Ovary (tissue), 9 donors: Measurements from ENCODE around the gene IGFBP7. TPM values are rescaled to one million over a fixed set of nuclear protein-coding genes. Genes with fewer than 3 reads are reported as not detected.

Source experiments
- DNase-seq, 5 donors: peaks; one replicate each; pipeline ENCODE4 v3.0.0-alpha.2; 2019 to 2020
- H3K27ac ChIP-seq, 2 donors: fragments of 200-600 bp; one replicate each; pipeline versions ENCODE4 v1.5.1 to v1.8.0; 2019 to 2022
- H3K27me3 ChIP-seq: fragments of 200-600 bp; one replicate; pipeline ENCODE4 v1.8.0; 2022
- H3K36me3 ChIP-seq: fragments of 200-600 bp; sonication (generic); one replicate; pipeline ENCODE4 v1.5.1; 2019
- H3K4me1 ChIP-seq: one replicate; pipeline ENCODE4 v1.8.1; 2013; ENCODE audit warnings: mild to moderate bottlenecking, moderate library complexity; ENCODE audit not compliant: insufficient read depth
- H3K4me3 ChIP-seq: fragments of 200-600 bp; sonication (generic); one replicate; pipeline ENCODE4 v1.5.1; 2017
- H3K9me3 ChIP-seq, 2 donors: fragments of 200-600 bp in 1 of 2; sonication (generic) in 1 of 2; one replicate each; pipeline versions ENCODE4 v1.5.1 to v1.8.1; 2013 to 2019; ENCODE audit warnings: mild to moderate bottlenecking in 1 of 2, moderate library complexity in 1 of 2
- EP300 ChIP-seq: sonication (generic); formaldehyde crosslinking; IDR thresholded peaks from one replicate; pipeline ENCODE4 v1.6.1; 2017; ENCODE audit warnings: antibody characterized with exemption
- POLR2A ChIP-seq: fragments of 450-650 bp; IDR thresholded peaks from one replicate; pipeline ENCODE4 v1.6.1; 2017; ENCODE audit warnings: antibody characterized with exemption, mild to moderate bottlenecking, moderate library complexity
- WGBS, 3 donors: extraction: QIAGEN DNeasy Blood & Tissue Kit in 1 of 3; methylation state at CpG; one replicate each; pipeline versions ENCODE4 v1.1.5 to v1.1.7; 2013 to 2017; 5-methylcytosine and 5-hydroxymethylcytosine counted together
- intact Hi-C, 4 donors: fragments of 100-400 bp; cut with DNase I; formaldehyde crosslinking; loops; one replicate each; pipeline versions ENCODE4 v1.11.0 to v1.15.1; 2022 to 2023
- polyA plus RNA-seq, 2 donors: library from polyadenylated mRNA; stranded (reverse); fragments of 200-250 nt in 1 of 2; fragments of 350-450 nt in 1 of 2; fragmentation: Illumina TruSeq in 1 of 2; extraction: RNeasy Lipid Tissue Mini Kit (QIAGEN cat#74804) in 1 of 2; gene quantifications; one replicate each; pipeline ENCODE4 v1.2.3, GENCODE V29; 2013 to 2014
- total RNA-seq, 7 donors: library from RNA; depleted of rRNA in 2 of 7; stranded (reverse); fragments of >200 nt in 2 of 7; fragmentation: NEBNext Ultra II Directional in 3 of 7; extraction: Animal tissue kit (Norgen Biotek cat#: 25700) in 3 of 7; gene quantifications; one replicate each; pipeline versions ENCODE4 v1.1.0 to v1.2.4, GENCODE V29; 2016 to 2023
- TF ChIP-seq, protein P1 (sequence below), 3 donors: fragments of 450-650 bp in 2 of 3; fragments of 200-600 bp in 1 of 3; IDR thresholded peaks; one replicate each; pipeline versions ENCODE4 v1.5.1 to v1.8.0; 2016 to 2022; ENCODE audit warnings: antibody characterized with exemption in 3 of 3, mild to moderate bottlenecking in 1 of 3
- donor health status: DM: no; HTN: no; CAD: no; lungs with moderate emphysema.
- donor health status: DM: no; HTN: no; CAD: no.
- donor health status: Bipolar disorder and iron deficiency.
- donor health status: DM: yes; HTN: yes; CAD: no.
- donor health status: DM: no; HTN: no; CAD: no.
- donor health status: DM: yes; HTN: yes; CAD: no.

The IGFBP7 gene
- total and polyA plus RNA-seq, 9 donors = 96.8 to 4,468 (median 359) TPM

DNA sequence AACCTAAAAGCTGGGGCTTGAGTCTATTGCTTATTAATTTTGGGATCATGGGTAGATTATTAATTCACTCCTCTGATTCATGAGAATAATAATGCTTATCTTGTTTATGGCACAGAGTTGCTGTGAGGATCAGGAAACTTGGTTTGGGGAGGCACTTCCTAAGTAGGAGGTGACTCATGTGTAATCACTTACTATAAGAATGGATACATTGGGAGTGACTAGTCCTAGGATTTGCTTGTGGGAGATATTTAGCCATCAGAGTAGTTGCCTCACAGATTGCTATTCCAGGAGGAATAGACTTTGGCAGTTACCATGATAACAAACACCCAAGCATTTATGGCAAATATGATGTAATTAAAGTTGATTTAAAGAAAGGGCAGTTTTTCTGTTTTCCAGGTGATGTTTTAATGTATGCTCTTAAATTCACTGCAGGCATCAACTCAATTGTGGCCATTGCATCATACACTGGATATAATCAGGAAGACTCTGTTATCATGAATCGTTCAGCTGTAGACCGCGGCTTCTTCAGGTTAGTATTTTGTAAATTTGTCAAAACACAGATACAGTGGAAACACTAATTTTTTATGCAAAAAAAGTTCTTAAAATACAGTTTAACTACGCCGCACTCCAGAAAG is 89.6 kb downstream of the IGFBP7 start:
- DNase-seq = no peak
- Histone ChIP-seq H3K27me3 (no peaks in the 10 kb centered on the region), H3K27ac (no peak overlapping the region), H3K36me3 (no peaks in the 10 kb centered on the region), H3K4me1 (peaks cover 2% of the 10 kb centered on the region), H3K4me3 (no peak overlapping the region), H3K9me3 (no peaks in the 10 kb centered on the region)
- intact Hi-C loops = no loop called here
- TF ChIP-seq EP300 = no peak
- TF ChIP-seq, protein P1, sequence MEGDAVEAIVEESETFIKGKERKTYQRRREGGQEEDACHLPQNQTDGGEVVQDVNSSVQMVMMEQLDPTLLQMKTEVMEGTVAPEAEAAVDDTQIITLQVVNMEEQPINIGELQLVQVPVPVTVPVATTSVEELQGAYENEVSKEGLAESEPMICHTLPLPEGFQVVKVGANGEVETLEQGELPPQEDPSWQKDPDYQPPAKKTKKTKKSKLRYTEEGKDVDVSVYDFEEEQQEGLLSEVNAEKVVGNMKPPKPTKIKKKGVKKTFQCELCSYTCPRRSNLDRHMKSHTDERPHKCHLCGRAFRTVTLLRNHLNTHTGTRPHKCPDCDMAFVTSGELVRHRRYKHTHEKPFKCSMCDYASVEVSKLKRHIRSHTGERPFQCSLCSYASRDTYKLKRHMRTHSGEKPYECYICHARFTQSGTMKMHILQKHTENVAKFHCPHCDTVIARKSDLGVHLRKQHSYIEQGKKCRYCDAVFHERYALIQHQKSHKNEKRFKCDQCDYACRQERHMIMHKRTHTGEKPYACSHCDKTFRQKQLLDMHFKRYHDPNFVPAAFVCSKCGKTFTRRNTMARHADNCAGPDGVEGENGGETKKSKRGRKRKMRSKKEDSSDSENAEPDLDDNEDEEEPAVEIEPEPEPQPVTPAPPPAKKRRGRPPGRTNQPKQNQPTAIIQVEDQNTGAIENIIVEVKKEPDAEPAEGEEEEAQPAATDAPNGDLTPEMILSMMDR (IDR thresholded peaks at IDR 0.05) = no peak
- TF ChIP-seq POLR2A = no peak
- 61 to 77% (median 69%) methylated on average over 5 of the region's 5 CpGs for WGBS, 3 donors

DNA sequence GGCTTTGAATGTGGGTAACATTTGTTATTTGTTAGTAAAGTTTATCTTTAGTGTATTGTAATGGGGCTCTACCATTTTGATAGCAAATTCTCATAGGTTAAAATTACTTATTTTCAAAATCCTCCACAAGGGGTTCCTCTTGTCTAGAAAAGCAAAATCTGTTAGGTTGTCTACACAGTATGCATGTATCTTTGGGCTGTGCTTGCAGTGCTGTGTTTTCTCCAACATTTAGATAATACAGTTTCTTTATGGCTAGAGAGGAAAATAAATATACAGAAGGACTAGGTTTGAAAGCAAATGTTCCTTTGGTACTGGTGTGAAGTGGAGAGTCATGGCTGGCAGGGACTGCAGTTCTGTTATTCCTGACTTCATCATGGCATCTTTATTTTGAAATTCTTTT is 91.2 kb downstream of the IGFBP7 start:
- H3K27me3 ChIP-seq = no peaks in the 10 kb centered on the region
- H3K9me3 ChIP-seq = no peaks in the 10 kb centered on the region
- no peak for DNase-seq
- TF ChIP-seq EP300 (no peak), POLR2A (no peak)
- TF ChIP-seq, protein P1 (IDR thresholded peaks at IDR 0.05) = no peak
- peaks cover 2% of the 10 kb centered on the region for H3K4me1 ChIP-seq
- H3K4me3 ChIP-seq = no peak overlapping the region
- H3K27ac ChIP-seq = no peak overlapping the region
- intact Hi-C loops = no loop called here
- H3K36me3 ChIP-seq = no peaks in the 10 kb centered on the region

DNA sequence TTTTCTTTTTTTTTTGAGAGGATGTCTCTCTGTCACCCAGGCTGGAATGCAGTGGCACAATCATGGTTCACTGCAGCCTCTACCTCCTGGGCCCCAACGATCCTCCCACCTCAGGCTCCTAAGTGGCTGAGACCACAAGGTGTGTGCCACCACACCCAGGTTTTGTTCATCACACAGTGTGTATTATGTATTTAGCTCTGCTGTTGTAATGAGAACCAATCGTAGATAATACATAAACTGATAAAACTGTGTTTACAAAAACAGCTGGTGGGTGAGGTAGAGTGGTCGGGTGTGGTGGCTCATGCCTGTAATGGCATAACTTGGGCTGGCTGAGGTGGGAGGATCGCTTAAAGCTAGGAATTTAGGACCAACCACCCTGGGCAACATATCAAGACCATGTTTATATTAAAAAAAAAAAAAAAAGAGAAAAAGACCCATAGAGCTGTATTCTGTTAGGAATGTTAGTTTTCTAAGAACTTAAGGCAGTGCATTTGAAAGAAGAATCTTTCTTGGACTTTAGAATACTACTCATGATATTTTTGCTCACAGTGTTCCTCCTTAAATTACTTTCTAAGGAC is 96.6 kb downstream of the IGFBP7 start:
- Histone ChIP-seq H3K4me3 (no peak overlapping the region), H3K36me3 (no peaks in the 10 kb centered on the region), H3K9me3 (no peaks in the 10 kb centered on the region), H3K27ac (no peak overlapping the region), H3K27me3 (no peaks in the 10 kb centered on the region), H3K4me1 (no peaks in the 10 kb centered on the region)
- 43 to 59% (median 53%) methylated on average over 4 of the region's 4 CpGs for WGBS, 3 donors
- intact Hi-C loops = no loop called here
- no peak for TF ChIP-seq POLR2A
- TF ChIP-seq EP300 = no peak
- TF ChIP-seq, protein P1 (IDR thresholded peaks at IDR 0.05) = no peak
- DNase-seq = no peak

DNA sequence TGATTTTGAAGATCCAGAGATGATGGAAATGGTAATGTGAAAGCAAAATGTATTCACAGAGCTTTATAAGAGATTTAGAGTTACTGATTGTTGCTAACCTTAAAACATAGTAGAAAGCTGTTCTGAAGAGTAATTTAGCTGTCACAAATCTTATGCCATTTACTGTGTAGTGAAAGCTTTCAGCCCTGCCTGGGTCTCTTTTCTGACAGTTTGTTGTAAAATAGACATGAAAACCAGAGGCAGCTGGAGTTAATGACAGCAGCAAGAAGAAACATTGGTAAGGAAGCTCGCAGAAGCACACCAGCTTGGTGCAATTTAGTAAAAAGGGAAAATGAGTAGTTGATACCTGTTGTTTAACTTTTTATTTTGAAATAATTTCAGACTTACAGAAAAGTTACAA is 110.4 kb downstream of the IGFBP7 start:
- H3K36me3 ChIP-seq = no peaks in the 10 kb centered on the region
- H3K4me1 ChIP-seq = peaks cover 4% of the 10 kb centered on the region
- DNase-seq = no peak
- H3K27ac ChIP-seq = no peak overlapping the region
- no peak overlapping the region for H3K4me3 ChIP-seq
- WGBS, 3 donors = 94 to 98% (median 94%) methylated on average over 1 of the region's 1 CpG
- intact Hi-C loops = no loop called here
- TF ChIP-seq POLR2A = no peak
- TF ChIP-seq, protein P1 (IDR thresholded peaks at IDR 0.05) = no peak
- no peak for TF ChIP-seq EP300
- H3K27me3 ChIP-seq = no peaks in the 10 kb centered on the region
- no peaks in the 10 kb centered on the region for H3K9me3 ChIP-seq
